ENCODE results near the gene HLTF.

GRCh38 chr3:149115114-149115513 lies 28.8 kb upstream of the HLTF start:
- TF ChIP-seq CTCF (IDR thresholded peaks at IDR 0.05) (no peak), POLR2A (IDR thresholded peaks at IDR 0.05) (no peak), EP300 (IDR thresholded peaks at IDR 0.05) (no peak), POLR2AphosphoS5 (IDR thresholded peaks at IDR 0.05) (no peak)
